ENCODE data around the gene CYBA.

Gene CYBA

DNA sequence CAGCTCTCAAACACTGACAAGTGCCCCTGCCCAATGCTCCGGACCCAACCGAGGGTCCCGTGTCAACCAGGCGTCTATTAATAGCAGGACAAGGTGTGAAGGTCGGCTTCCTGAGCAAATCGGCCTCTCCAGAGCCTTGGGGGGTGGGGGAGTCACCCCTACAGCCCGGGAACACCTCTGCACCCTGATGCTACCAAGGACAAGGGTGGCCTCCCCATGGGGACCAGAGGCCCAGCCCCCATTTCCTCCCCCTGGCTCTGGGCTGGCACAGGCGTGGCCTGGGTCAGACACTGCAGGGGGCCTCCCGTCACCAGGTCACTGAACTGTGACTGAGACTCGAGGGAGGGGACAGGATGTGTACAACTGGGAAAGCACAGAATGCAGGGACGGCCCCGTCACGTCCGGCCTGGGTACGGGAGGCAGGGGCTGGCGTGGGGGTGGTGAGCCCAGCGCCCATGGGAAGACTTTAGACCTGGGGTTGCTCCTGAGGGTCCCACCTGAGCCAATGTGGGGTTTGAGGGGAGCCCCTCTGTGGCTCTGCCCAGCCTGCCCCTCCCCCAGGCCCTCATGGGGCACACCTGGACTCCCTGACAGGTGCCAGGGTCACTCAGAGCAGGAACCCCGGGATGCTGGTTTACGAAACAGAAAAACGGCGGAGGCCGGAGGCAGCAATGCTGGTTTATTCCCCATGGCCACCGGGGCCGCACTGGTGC, 579 bp upstream of the CYBA start:
- H3K4me1 Mint-ChIP-seq (ENCODE audit: low read depth) = peaks cover 12% of the 10 kb centered on the region
- no peaks in the 10 kb centered on the region for H3K27me3 Mint-ChIP-seq (ENCODE audit: low read depth)
- H3K27ac Mint-ChIP-seq = peak overlapping the region; percentile 94
- peak; percentile 85 for DNase-seq (ENCODE audit: low spot score)
- no peaks in the 10 kb centered on the region for H3K9me3 Mint-ChIP-seq
- peaks cover 17% of the 10 kb centered on the region for H3K36me3 Mint-ChIP-seq (ENCODE audit: low read depth)
- peak overlapping the region; percentile 90 for H3K4me3 Mint-ChIP-seq

GRCh38 chr16:88649924-88650748, 717 bp downstream of the CYBA start:
- H3K36me3 Mint-ChIP-seq (ENCODE audit: low read depth) = peaks cover 16% of the 10 kb centered on the region
- peak; percentile 30 for DNase-seq (ENCODE audit: low spot score)

GRCh38 chr16:88649195-88649923, 1.5 kb downstream of the CYBA start:
- Mint-ChIP-seq H3K27me3 (ENCODE audit: low read depth) (no peaks in the 10 kb centered on the region), H3K4me1 (ENCODE audit: low read depth) (peaks cover 12% of the 10 kb centered on the region), H3K9me3 (no peaks in the 10 kb centered on the region), H3K36me3 (ENCODE audit: low read depth) (peaks cover 16% of the 10 kb centered on the region), H3K4me3 (peak overlapping the region; percentile 90), H3K27ac (peak overlapping the region; percentile 76)
- no peak for DNase-seq (ENCODE audit: low spot score)

More at GRCh38 chr16:88649924-88650748, 717 bp downstream of the CYBA start:
- Mint-ChIP-seq H3K27ac (peak overlapping the region; percentile 85), H3K27me3 (ENCODE audit: low read depth) (no peaks in the 10 kb centered on the region), H3K4me1 (ENCODE audit: low read depth) (peaks cover 12% of the 10 kb centered on the region), H3K9me3 (no peaks in the 10 kb centered on the region), H3K4me3 (peak overlapping the region; percentile 90)

GRCh38 chr16:88647178-88648070, 3.4 kb downstream of the CYBA start:
- H3K27ac Mint-ChIP-seq = no peak overlapping the region
- peaks cover 14% of the 10 kb centered on the region for H3K4me1 Mint-ChIP-seq (ENCODE audit: low read depth)
- no peak overlapping the region for H3K4me3 Mint-ChIP-seq
- H3K27me3 Mint-ChIP-seq (ENCODE audit: low read depth) = no peaks in the 10 kb centered on the region
- H3K9me3 Mint-ChIP-seq = no peaks in the 10 kb centered on the region
- DNase-seq (ENCODE audit: low spot score) = no peak
- peaks cover 18% of the 10 kb centered on the region for H3K36me3 Mint-ChIP-seq (ENCODE audit: low read depth)

- no peak overlapping the region for H3K4me3 Mint-ChIP-seq
- no peak for DNase-seq (ENCODE audit: low spot score)
- H3K27me3 Mint-ChIP-seq (ENCODE audit: low read depth) = no peaks in the 10 kb centered on the region
- H3K27ac Mint-ChIP-seq = no peak overlapping the region
- H3K9me3 Mint-ChIP-seq = no peaks in the 10 kb centered on the region
- peaks cover 25% of the 10 kb centered on the region for H3K36me3 Mint-ChIP-seq (ENCODE audit: low read depth)
- H3K4me1 Mint-ChIP-seq (ENCODE audit: low read depth) = peaks cover 13% of the 10 kb centered on the region
These were observed 4.4 kb downstream of the CYBA start for GRCh38 chr16:88646345-88647034.

- no peak for DNase-seq (ENCODE audit: low spot score)
- H3K4me3 Mint-ChIP-seq = no peak overlapping the region
- H3K4me1 Mint-ChIP-seq (ENCODE audit: low read depth) = peaks cover 8% of the 10 kb centered on the region
- H3K9me3 Mint-ChIP-seq = no peaks in the 10 kb centered on the region
- H3K27ac Mint-ChIP-seq = no peak overlapping the region
- H3K27me3 Mint-ChIP-seq (ENCODE audit: low read depth) = peaks cover 3% of the 10 kb centered on the region
- peaks cover 25% of the 10 kb centered on the region for H3K36me3 Mint-ChIP-seq (ENCODE audit: low read depth)
These were observed 4.9 kb downstream of the CYBA start for GRCh38 chr16:88645941-88646340.

DNA sequence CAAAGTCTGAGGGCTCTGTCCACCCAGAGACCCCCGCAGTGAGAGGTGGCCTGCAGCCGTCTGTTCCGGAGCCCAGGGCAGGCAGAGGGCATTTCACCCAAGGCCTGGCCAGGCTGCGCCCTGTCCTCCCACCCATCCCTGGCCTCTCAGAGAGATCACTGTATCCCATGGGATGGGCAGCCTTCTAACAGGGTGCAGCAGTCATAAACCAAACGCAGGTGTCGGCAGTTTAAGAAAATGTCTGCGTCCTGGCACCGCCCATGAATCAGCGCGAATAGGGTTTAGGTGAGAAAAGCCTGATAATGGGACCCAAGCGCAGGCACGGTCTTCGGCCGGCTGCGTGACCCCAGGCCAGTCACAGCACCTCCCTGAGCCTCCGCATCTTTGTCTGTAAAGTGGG, 5.4 kb downstream of the CYBA start:
- peaks cover 6% of the 10 kb centered on the region for H3K27me3 Mint-ChIP-seq (ENCODE audit: low read depth)
- no peaks in the 10 kb centered on the region for H3K9me3 Mint-ChIP-seq
- H3K36me3 Mint-ChIP-seq (ENCODE audit: low read depth) = peaks cover 25% of the 10 kb centered on the region
- H3K4me3 Mint-ChIP-seq = no peak overlapping the region
- DNase-seq (ENCODE audit: low spot score) = no peak
- H3K27ac Mint-ChIP-seq = no peak overlapping the region
- H3K4me1 Mint-ChIP-seq (ENCODE audit: low read depth) = peaks cover 8% of the 10 kb centered on the region

DNA sequence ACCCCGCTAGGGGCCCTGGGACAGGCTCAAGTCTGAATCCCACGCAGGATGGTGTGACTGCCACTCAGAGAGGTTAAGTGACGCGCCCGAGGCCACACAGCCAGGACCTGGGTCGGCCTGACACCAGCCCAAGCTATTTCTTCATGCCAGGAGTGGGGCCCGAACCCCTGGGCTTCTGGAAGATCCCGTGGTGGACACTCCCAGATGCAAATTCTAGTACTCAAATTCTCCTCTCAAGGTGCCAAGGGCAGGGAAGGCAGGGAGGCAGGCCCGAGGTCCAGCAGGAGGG, 7.3 kb downstream of the CYBA start:
- peaks cover 18% of the 10 kb centered on the region for H3K36me3 Mint-ChIP-seq (ENCODE audit: low read depth)
- no peaks in the 10 kb centered on the region for H3K9me3 Mint-ChIP-seq
- peaks cover 17% of the 10 kb centered on the region for H3K27me3 Mint-ChIP-seq (ENCODE audit: low read depth)
- peaks cover 4% of the 10 kb centered on the region for H3K4me1 Mint-ChIP-seq (ENCODE audit: low read depth)
- H3K27ac Mint-ChIP-seq = no peak overlapping the region
- H3K4me3 Mint-ChIP-seq = no peak overlapping the region
- no peak for DNase-seq (ENCODE audit: low spot score)

- Mint-ChIP-seq H3K9me3 (no peaks in the 10 kb centered on the region), H3K27ac (no peak overlapping the region), H3K27me3 (ENCODE audit: low read depth) (peaks cover 19% of the 10 kb centered on the region), H3K36me3 (ENCODE audit: low read depth) (peaks cover 18% of the 10 kb centered on the region), H3K4me1 (ENCODE audit: low read depth) (peaks cover 6% of the 10 kb centered on the region), H3K4me3 (no peak overlapping the region)
- DNase-seq (ENCODE audit: low spot score) = no peak
These were observed 7.8 kb downstream of the CYBA start for GRCh38 chr16:88642881-88643643.

- H3K9me3 Mint-ChIP-seq = no peaks in the 10 kb centered on the region
- no peak overlapping the region for H3K4me3 Mint-ChIP-seq
- no peak for DNase-seq (ENCODE audit: low spot score)
- peaks cover 17% of the 10 kb centered on the region for H3K4me1 Mint-ChIP-seq (ENCODE audit: low read depth)
- H3K27me3 Mint-ChIP-seq (ENCODE audit: low read depth) = peaks cover 33% of the 10 kb centered on the region
- H3K36me3 Mint-ChIP-seq (ENCODE audit: low read depth) = peaks cover 18% of the 10 kb centered on the region
- no peak overlapping the region for H3K27ac Mint-ChIP-seq
These were observed 10.2 kb downstream of the CYBA start for GRCh38 chr16:88640498-88641247.

- Mint-ChIP-seq H3K4me3 (no peak overlapping the region), H3K4me1 (ENCODE audit: low read depth) (peaks cover 21% of the 10 kb centered on the region), H3K27ac (peak overlapping the region; percentile 21), H3K36me3 (ENCODE audit: low read depth) (peaks cover 18% of the 10 kb centered on the region), H3K9me3 (no peaks in the 10 kb centered on the region), H3K27me3 (ENCODE audit: low read depth) (peaks cover 33% of the 10 kb centered on the region)
- DNase-seq (ENCODE audit: low spot score) = no peak
These were observed 10.8 kb downstream of the CYBA start for GRCh38 chr16:88640039-88640495.
